ENCODE measurements around the gene ADARB2.
"Not testable (repeated sequence)": the region's sequence is repeated elsewhere in the genome, so short reads cannot be mapped to it uniquely, and the experiment has no call there.

ADARB2 gene

DNA sequence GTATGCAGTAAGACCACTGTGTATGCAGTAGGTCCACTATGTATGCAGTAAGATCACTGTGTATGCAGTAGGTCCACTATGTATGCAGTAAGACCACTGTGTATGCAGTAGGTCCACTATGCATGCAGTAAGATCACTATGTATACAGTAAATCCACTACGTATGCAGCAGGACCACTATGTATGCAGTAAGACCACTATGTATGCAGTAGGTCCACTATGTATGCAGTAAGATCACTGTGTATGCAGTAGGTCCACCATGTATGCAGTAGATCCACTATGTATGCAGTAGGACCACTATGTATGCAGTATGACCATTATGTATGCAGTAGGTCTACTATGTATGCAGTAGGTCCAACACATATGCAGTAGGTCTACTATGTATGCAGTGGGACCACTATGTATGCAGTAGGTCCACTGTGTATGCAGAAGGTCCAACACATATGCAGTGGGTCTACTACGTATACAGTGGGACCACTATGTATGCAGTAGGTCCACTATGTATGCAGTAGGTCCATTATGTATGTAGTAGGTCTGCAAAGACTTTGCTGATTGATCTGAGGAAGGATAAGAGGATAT lies 313.6 kb downstream of the ADARB2 start:
- Mint-ChIP-seq H3K27ac (no peak overlapping the region), H3K9me3 (no peaks in the 10 kb centered on the region), H3K4me1 (peaks cover 11% of the 10 kb centered on the region), H3K36me3 (no peaks in the 10 kb centered on the region), H3K4me3 (no peak overlapping the region)
- DNase-seq (ENCODE audit: low spot score in 2 of 2) = no peak
- ATAC-seq = no peak

DNA sequence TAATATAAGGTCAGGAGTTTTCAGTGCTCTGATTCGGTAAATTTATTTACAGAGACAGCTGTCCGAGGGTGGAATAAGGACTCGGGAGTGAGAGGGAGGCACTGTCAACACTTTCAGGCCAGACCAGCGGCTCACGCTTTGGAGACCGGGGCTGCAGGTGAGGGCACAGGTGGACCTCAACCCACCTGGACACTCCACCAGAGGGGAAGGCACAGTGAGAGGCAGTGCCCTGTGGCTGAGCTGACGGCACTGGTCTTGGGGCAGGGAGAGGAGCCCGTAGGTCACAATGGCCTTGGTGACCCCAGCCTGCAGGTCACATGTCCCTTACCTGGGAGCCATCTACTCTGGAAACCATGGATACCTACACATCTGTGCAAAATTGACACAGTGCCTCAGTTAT lies 315.1 kb downstream of the ADARB2 start:
- Mint-ChIP-seq H3K36me3 (no peaks in the 10 kb centered on the region), H3K9me3 (no peaks in the 10 kb centered on the region), H3K27ac (no peak overlapping the region), H3K4me1 (peaks cover 11% of the 10 kb centered on the region), H3K4me3 (no peak overlapping the region)
- ATAC-seq = no peak
- DNase-seq (ENCODE audit: low spot score in 2 of 2) = peak in 1 of 2 donors; percentile 42

DNA sequence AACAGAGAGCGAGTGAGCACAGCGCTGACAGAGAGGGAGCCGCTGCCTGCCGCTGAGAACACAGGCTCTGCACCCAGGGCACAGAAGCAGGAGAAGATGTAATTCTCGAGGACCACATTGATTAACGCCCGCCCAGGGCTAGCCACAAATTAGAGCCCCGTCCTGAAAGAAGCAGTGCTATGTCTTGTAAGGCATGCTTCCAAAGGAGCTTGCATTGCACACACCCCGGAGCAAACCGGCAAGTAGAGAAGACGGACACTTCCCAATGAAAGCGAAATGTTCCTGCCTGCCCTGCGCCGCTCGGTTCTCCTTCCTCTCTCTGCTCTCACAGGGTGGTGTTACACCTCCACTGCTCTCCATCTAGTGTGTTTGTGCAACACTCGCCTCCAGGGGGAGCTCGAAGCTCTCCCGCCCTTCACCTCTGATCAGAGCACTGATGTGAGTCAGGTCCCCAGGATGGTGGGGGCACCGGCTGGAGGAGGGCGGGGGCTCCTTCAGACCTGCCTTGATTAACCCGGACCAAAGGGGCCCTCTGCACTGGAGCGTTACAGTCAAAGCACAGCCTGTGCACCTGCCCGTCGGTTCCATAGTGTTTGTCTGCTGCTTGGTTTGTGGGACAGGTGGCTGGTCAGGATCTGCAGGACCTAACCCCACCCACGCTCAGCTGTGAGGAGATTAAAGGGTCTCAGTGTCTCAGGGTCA lies 316.5 kb downstream of the ADARB2 start:
- no peaks in the 10 kb centered on the region for H3K36me3 Mint-ChIP-seq
- H3K27ac Mint-ChIP-seq = no peak overlapping the region
- ATAC-seq (peak; percentile 87), DNase-seq (ENCODE audit: low spot score in 2 of 2) (peak; percentile 43 to 80)
- peak overlapping the region; percentile 25 for H3K4me3 Mint-ChIP-seq
- peaks cover 11% of the 10 kb centered on the region for H3K4me1 Mint-ChIP-seq
- no peaks in the 10 kb centered on the region for H3K9me3 Mint-ChIP-seq

DNA sequence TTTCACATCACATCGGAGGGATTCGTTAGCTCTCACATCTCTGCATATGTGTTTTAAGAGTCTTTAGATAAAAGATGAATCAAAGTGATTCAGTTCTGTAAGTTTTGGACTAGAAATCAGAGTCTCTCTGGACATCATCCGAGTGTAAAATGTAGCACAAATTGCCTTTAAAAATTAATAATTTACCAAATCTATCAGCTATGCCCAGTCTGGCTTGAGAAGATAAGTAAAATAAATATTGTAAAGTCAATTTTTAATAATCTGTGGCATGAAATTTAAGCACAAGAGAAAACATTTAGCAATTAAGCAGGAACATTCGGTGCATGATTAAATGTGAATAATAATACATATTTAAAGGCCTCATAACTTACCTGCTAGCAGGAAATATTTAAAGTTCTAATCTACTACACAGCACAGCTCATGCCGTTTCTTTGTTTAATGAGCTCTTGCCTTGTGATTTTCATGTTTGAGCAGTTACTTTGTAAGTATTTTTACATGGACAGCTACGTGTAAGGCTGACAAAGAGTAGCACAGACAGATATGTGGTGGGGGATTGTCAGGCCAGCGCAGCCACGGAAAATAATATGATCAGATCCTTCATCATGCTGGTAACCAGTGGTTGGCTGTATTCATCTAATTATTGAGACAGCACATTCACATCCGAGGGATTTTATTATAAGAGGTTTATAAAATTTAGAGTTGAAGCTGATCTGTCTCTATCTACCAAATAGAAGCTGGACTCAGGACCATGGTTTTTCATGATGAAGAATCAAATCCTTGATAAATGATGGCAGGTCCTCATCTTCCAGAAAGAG lies 317.3 kb downstream of the ADARB2 start:
- ATAC-seq = no peak
- DNase-seq (ENCODE audit: low spot score in 2 of 2) = no peak
- Mint-ChIP-seq H3K9me3 (no peaks in the 10 kb centered on the region), H3K4me3 (peak overlapping the region; percentile 25), H3K4me1 (peaks cover 11% of the 10 kb centered on the region), H3K27ac (no peak overlapping the region), H3K36me3 (no peaks in the 10 kb centered on the region)

DNA sequence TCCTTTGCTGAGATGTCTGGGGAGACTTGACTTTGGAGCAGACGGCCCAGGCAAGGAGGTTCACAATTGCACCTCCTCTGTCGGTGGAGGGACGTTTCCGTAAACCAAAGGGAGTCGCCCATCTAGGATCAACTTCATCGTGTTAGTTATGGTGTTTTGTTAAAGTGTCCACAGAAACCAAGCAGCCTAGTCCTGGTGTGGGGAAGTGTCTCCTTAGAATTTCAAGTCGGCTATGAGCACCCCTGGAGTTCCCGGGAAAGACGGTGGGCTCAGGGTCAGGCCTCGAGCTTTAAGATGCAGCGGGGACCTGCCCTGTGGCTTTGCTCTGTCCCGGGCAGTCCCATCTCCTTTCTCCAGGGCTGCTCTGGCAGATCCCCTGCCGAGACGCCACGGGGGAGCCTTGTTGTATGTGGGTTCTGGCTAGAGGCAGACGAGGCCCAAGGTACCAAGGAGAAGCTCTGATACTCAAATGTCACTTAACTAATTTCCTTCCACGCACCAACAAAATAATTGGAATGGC lies 319.2 kb downstream of the ADARB2 start:
- Mint-ChIP-seq H3K4me3 (no peak overlapping the region), H3K9me3 (no peaks in the 10 kb centered on the region), H3K36me3 (no peaks in the 10 kb centered on the region), H3K4me1 (peaks cover 11% of the 10 kb centered on the region), H3K27ac (no peak overlapping the region)
- no peak for DNase-seq (ENCODE audit: low spot score in 2 of 2)
- ATAC-seq = no peak

DNA sequence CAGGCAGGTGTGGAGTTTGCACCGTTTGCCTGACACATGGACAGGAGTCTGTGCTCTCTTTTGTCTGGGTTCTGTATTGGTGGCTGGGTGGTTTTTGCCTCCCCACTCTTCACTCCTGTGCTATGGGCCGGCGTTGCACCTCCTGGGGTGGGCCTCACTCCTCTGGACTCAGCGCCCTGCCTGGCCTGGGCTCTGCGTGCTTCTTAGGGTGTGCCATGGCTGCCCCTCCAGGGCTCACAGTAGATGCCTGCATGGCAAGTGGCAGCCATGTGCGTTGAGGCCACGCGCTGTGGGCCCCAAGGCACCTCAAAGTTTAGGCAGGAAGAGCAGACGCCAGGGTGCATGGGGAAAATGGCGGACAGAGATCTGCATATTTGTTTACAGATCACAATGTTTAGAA lies 319.8 kb downstream of the ADARB2 start:
- H3K4me1 Mint-ChIP-seq = peaks cover 11% of the 10 kb centered on the region
- ATAC-seq (no peak), DNase-seq (ENCODE audit: low spot score in 2 of 2) (no peak)

DNA sequence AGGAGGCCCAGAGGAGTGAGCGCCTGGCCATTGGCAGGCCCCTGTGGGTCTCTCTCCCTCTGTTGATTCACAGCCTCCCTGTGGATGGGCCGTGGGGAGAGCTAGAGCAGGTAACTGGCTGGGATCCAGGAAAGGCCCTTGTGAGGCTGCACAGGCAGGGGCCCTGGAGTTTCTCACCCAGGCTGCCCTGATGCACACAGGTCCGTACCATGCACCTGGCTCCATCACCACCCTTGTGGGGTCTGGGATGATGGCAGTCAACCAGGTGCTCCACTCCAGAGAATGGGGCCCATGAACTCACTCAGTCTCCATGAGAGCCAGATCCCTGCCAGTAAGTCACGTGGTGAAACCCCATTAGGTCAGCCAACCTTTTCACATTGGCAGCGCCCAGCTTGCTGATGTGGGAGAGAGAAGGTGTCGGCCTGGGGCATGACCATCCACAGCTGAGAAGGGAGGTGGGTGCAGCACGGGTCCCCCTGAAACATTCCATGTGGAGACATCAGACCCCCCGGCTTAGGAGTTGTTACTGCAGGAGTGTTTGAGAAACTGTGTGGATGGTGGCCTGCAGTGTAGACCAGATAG lies 320.8 kb downstream of the ADARB2 start:
- H3K9me3 Mint-ChIP-seq = no peaks in the 10 kb centered on the region
- H3K4me3 Mint-ChIP-seq = no peak overlapping the region
- no peak overlapping the region for H3K27ac Mint-ChIP-seq
- peaks cover 11% of the 10 kb centered on the region for H3K4me1 Mint-ChIP-seq
- DNase-seq (ENCODE audit: low spot score in 2 of 2) (no peak), ATAC-seq (no peak)
- H3K36me3 Mint-ChIP-seq = no peaks in the 10 kb centered on the region

More for the DNA sequence above, 319.8 kb downstream of the ADARB2 start:
- Mint-ChIP-seq H3K4me3 (no peak overlapping the region), H3K27ac (no peak overlapping the region), H3K9me3 (no peaks in the 10 kb centered on the region), H3K36me3 (no peaks in the 10 kb centered on the region)

DNA sequence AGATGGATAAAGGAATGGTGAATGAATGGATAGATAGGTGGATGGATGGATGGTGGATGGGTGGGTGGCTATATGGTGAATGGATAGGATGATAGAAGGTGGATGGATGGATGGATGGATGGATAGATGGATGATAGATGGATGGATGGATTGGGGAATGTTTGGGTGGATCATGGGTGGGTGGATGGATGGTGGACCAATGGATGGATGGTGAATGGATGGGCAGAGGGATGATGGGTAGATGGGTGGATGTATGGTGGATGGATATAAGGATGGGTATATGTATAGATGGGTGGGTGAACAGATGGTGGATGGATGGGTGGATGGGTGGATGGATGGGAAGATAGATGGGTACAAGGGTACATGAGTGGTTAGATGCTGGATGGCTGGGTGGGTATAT lies 322.4 kb downstream of the ADARB2 start:
- no peak overlapping the region for H3K4me3 Mint-ChIP-seq
- ATAC-seq (no peak), DNase-seq (ENCODE audit: low spot score in 2 of 2) (no peak)
- H3K36me3 Mint-ChIP-seq = no peaks in the 10 kb centered on the region
- H3K27ac Mint-ChIP-seq = no peak overlapping the region
- H3K4me1 Mint-ChIP-seq = no peaks in the 10 kb centered on the region
- H3K9me3 Mint-ChIP-seq = no peaks in the 10 kb centered on the region

DNA sequence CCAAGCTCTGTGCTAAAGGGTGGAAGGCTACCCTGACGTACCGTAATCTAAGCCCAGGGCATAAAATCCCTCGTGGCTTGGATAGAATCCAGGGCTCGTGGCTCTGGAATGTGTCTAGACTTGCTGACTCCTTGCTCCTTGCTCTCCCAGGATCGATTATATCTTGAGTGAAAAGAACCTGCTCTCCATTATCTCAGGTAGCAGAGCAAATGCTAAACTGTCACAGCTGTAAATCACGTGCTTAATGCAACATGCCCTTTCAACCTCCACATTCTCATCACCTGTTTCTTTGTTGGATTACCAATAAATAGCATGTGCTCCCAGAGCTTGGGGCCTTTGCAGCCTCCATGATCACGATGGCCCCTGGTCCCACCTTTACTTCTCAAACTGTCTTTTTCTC lies 323.0 kb downstream of the ADARB2 start:
- not testable (repeated sequence) for H3K9me3 Mint-ChIP-seq; H3K36me3 Mint-ChIP-seq; H3K4me1 Mint-ChIP-seq; ATAC-seq; DNase-seq (ENCODE audit: low spot score in 2 of 2); H3K27ac Mint-ChIP-seq; H3K4me3 Mint-ChIP-seq

DNA sequence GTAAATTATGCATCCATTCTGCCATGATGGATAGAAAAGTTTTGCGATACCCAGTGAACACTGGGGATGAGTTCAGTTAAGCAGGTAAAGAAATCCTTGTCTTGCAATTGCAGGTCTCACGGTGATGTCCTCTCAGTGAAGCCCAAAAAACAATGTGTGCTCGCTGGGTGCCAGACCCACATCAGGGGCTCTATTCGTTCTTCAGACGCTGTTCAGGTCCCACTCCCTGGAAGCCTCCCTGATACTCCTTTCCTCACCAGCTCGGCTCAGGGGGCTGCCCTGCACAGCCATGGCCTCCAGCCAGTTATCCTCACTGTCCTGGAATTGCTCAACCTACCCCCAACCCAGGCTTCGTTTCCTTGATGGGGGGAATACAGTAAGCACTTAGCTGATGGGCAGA lies 323.5 kb downstream of the ADARB2 start:
- DNase-seq (ENCODE audit: low spot score in 2 of 2) = no peak
- H3K4me1 Mint-ChIP-seq = no peaks in the 10 kb centered on the region
- ATAC-seq = no peak
- no peak overlapping the region for H3K27ac Mint-ChIP-seq
- H3K36me3 Mint-ChIP-seq = no peaks in the 10 kb centered on the region
- no peak overlapping the region for H3K4me3 Mint-ChIP-seq
- H3K9me3 Mint-ChIP-seq = no peaks in the 10 kb centered on the region

DNA sequence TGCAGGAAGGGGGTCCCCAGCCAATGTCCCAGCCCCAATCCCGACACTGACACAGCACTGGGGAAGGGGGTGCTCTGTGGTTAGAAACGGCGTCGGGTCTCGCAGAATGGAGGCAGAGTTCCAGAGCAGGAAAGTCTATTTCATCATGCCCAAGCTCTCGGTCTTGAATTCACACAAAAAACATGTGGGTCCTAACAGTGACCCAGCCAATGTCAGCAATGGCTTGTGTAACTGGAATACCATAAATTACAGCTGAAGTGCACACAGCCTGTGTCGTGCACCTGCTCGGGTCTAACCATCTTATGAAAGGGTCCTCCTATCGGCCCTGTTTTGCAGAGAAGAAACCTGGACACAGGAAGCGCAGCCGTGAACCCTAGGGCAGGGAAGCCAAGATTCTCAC lies 324.1 kb downstream of the ADARB2 start:
- ATAC-seq (no peak), DNase-seq (ENCODE audit: low spot score in 2 of 2) (no peak)
- Mint-ChIP-seq H3K27ac (no peak overlapping the region), H3K4me1 (no peaks in the 10 kb centered on the region), H3K9me3 (no peaks in the 10 kb centered on the region), H3K4me3 (no peak overlapping the region), H3K36me3 (no peaks in the 10 kb centered on the region)

DNA sequence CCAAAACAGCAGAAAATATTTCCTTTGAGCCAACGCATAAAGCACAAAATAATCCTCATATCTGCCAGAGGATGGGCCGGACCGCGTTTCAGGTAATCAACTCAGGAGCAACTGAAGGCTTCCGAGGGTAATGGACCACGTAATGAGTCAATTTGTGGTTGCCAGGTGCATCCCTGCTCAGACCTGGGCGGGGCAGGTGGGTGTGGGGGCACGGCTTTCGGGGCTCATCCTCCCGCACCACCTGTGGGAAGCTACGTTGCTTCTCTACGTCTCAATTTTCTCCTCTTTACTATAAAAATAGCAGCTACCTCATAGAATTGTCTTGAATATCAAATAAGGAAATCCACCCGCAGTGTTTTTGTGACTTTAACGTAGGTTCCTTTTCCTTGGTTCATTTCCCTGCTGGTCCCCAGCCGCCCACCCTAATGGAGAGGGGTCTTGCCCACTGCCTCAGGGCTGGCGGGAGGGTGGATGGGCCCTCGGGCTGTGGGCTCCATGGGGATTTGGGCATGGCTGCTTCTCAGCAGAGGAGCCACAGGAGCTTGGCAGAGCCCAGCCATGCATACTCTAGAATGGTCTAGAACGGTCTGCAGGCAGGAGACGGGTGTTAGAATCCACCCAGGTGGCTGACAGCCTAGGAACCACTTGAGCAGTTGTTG lies 324.7 kb downstream of the ADARB2 start:
- ATAC-seq (no peak), DNase-seq (ENCODE audit: low spot score in 2 of 2) (no peak)
- no peak overlapping the region for H3K4me3 Mint-ChIP-seq
- no peaks in the 10 kb centered on the region for H3K9me3 Mint-ChIP-seq
- no peaks in the 10 kb centered on the region for H3K36me3 Mint-ChIP-seq
- no peaks in the 10 kb centered on the region for H3K4me1 Mint-ChIP-seq
- no peak overlapping the region for H3K27ac Mint-ChIP-seq

DNA sequence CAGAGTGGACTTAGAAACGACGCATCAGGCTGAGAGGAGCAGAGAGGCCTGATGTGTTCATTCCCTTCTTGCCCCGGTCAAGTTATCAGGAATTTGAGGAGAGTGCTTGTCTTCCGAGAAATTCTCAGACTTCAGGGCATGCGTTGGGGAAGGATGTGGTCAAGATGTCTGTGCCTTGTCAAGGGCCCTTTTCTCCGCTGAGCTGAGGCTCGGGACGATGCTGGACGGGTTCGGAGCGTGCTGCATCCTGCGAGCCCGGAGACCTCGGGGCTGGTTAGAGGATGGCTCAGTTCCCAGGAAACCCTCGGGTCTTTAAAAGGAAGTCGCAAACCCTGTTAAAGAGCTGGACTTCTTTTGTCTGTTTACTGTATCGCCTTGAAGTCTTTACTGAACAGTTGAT lies 325.4 kb downstream of the ADARB2 start:
- Mint-ChIP-seq H3K4me3 (no peak overlapping the region), H3K9me3 (no peaks in the 10 kb centered on the region), H3K4me1 (no peaks in the 10 kb centered on the region), H3K27ac (no peak overlapping the region), H3K36me3 (no peaks in the 10 kb centered on the region)
- ATAC-seq (no peak), DNase-seq (ENCODE audit: low spot score in 2 of 2) (no peak)

DNA sequence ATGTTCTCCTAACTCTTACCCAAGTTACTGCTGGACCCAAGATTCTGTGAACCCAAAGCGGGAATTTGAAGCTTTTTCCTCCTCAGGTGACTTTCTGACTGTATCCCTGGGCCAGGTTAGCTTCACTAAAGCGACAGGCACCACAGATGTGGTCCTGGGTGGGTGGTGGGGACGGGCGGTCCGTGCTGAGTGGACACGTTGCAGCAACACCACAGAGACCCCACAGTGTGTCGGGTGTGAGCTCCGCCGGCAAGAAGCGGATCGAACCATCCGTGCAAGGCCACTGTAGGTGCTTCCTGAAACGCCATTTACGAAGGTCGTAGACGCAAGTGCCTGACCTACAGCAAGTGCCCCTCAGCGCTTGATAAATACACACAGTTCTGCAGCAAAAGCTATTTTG lies 325.9 kb downstream of the ADARB2 start:
- no peak for DNase-seq (ENCODE audit: low spot score in 2 of 2)
- H3K4me1 Mint-ChIP-seq = no peaks in the 10 kb centered on the region
- H3K36me3 Mint-ChIP-seq = no peaks in the 10 kb centered on the region
- no peak overlapping the region for H3K4me3 Mint-ChIP-seq
- H3K9me3 Mint-ChIP-seq = no peaks in the 10 kb centered on the region
- H3K27ac Mint-ChIP-seq = no peak overlapping the region
- ATAC-seq = no peak
